Common myeloid progenitor, CD34-positive (primary cell): ENCODE measurements around the gene REG3A.

ENCODE experiments used
- CTCF ChIA-PET: fragments of 350-600 bp; sonication (Branson Sonifier 250); formaldehyde crosslinking; loops from one replicate; lab custom pipeline; 2021; ENCODE audit warnings: antibody characterized with exemption; lab: Charles Lee
- POLR2A ChIA-PET: fragments of 350-600 bp; sonication (Branson Sonifier 250); formaldehyde crosslinking; loops from one replicate; lab custom pipeline; 2021; ENCODE audit warnings: antibody characterized with exemption; lab: Charles Lee
- DNase-seq, 3 donors: peaks; one replicate each; pipeline versions ENCODE4 v3.0.0 to v3.0.0-alpha.2; 2013
- H3K27ac ChIP-seq, 2 experiments: 1 replicate in 1 of 2; 2 replicates in 1 of 2; pipeline ENCODE4 v1.7.0; 2013; ENCODE audit warnings: inconsistent platforms in 2 of 2, low read length in 2 of 2, mild to moderate bottlenecking in 2 of 2, low read depth in 1 of 2, moderate library complexity in 1 of 2; ENCODE audit not compliant: severe bottlenecking in 2 of 2, insufficient read depth in 1 of 2, poor library complexity in 1 of 2
- H3K27me3 ChIP-seq, 5 experiments: replicated peaks in 2 of 5; 1 replicate in 3 of 5; 2 replicates in 2 of 5; pipeline versions ENCODE4 v1.6.1 to v1.7.0; 2013; ENCODE audit warnings: low read length in 4 of 5, mild to moderate bottlenecking in 2 of 5, moderate library complexity in 2 of 5, inconsistent platforms in 1 of 5; ENCODE audit not compliant: insufficient read depth in 5 of 5, control insufficient read depth in 4 of 5
- H3K36me3 ChIP-seq, 4 experiments: 1 replicate in 2 of 4; 2 replicates in 2 of 4; pipeline versions ENCODE4 v1.6.1 to v1.7.0; 2013; ENCODE audit warnings: low read length in 3 of 4, control low read depth in 1 of 4, mild to moderate bottlenecking in 1 of 4; ENCODE audit not compliant: control insufficient read depth in 4 of 4, insufficient read depth in 4 of 4
- H3K4me1 ChIP-seq, 4 experiments: 1 replicate in 3 of 4; 2 replicates in 1 of 4; pipeline versions ENCODE4 v1.6.1 to v1.7.1; 2013; ENCODE audit warnings: low read length in 3 of 4, mild to moderate bottlenecking in 3 of 4, control low read depth in 1 of 4, inconsistent platforms in 1 of 4, moderate library complexity in 1 of 4; ENCODE audit not compliant: control insufficient read depth in 4 of 4, insufficient read depth in 4 of 4; ENCODE audit errors: control extremely low read depth in 1 of 4
- H3K4me3 ChIP-seq, 7 experiments: 1 replicate in 4 of 7; 2 replicates in 3 of 7; pipeline versions ENCODE4 v1.5.1 to v1.7.0; 2013; ENCODE audit warnings: mild to moderate bottlenecking in 7 of 7, low read length in 6 of 7, moderate library complexity in 6 of 7, inconsistent platforms in 2 of 7, low read depth in 2 of 7, control low read depth in 1 of 7; ENCODE audit not compliant: insufficient read depth in 4 of 7, control insufficient read depth in 1 of 7; ENCODE audit errors: extremely low read depth in 1 of 7
- H3K9me3 ChIP-seq, 5 experiments: 1 replicate in 4 of 5; 2 replicates in 1 of 5; pipeline versions ENCODE4 v1.6.1 to v1.7.1; 2013; ENCODE audit warnings: low read length in 4 of 5, mild to moderate bottlenecking in 2 of 5, inconsistent platforms in 1 of 5, low read depth in 1 of 5, moderate library complexity in 1 of 5; ENCODE audit not compliant: control insufficient read depth in 4 of 5, insufficient read depth in 2 of 5; ENCODE audit errors: control extremely low read depth in 1 of 5
- WGBS: methylation state at CpG from one replicate; pipeline ENCODE4 v1.1.5; 2013; ENCODE audit not compliant: insufficient coverage; 5-methylcytosine and 5-hydroxymethylcytosine counted together

Gene REG3A

DNA sequence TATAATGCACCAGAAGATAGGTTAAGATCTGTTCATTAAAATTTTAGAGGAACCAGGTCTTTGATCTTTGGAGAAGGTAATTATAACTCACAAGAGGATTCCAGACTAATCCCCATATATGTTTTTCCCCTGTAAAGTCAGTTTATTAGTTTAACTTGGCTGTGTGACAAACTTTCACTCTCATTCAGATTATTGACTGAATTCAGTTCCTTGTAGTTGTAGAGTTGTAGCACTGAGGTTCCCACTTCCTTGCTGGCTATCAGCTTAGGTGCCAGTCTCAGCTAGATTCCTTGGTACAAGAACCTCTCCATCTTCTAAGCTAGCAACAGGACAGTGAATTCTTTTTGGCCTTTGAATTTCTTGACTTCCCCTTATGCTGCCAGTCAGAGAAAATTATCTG is 20.1 kb downstream of the REG3A start:
- Histone ChIP-seq H3K27me3 (no peaks in the 10 kb centered on the region), H3K9me3 (no peaks in the 10 kb centered on the region), H3K4me3 (no peak overlapping the region), H3K36me3 (no peaks in the 10 kb centered on the region), H3K4me1 (no peaks in the 10 kb centered on the region), H3K27ac (no peak overlapping the region)
- ChIA-PET POLR2A (no interaction called here), CTCF (no interaction called here)
- DNase-seq, result no peak

DNA sequence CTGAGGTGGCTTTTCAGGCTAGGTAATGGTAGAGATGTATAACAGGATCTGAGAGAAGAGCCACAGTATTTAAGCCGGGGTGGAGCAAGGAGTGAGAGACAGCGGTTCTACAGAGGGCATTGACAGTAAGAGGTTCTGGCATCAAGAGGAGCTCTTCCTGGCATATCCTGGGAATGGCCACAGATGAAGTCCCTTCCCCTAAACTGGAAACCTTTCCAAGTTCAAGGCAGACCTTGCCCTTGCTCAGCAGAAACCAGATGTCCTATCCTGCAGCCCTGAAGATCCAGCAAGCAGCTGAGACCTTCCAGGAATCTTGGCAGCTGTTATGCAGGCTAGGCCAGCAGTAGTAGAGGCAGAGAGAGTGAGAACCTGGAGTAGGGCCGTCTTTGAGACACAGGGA is 21.2 kb downstream of the REG3A start:
- POLR2A ChIA-PET, result no interaction called here
- WGBS, result 95% methylated on average over 3 of the region's 3 CpGs

DNA sequence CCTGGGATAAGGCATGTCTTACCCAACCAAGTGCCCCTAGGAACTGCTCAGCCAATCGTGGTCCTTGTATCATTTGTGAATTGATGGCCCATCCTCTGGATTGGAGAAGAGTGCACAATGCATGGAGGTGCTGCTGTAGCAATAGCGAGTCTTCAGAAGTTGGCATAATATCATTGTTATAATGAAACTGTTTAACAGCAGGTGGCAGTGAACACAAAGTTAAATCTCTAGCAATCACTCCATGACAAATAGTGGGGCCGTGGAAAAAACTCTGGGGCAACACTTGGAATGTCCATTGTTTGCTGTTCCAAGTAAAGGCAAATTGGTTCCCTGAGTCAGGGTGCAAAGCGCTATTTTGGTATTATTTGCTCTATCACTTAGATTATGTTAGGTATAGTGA is 27.9 kb downstream of the REG3A start:
- no peaks in the 10 kb centered on the region for H3K36me3 ChIP-seq
- no peaks in the 10 kb centered on the region for H3K27me3 ChIP-seq
- POLR2A ChIA-PET, result no interaction called here
- H3K9me3 ChIP-seq, result no peaks in the 10 kb centered on the region
- H3K27ac ChIP-seq, result no peak overlapping the region
- CTCF ChIA-PET, result no interaction called here
- DNase-seq, result no peak
- WGBS, result 100% methylated on average over 4 of the region's 4 CpGs
- no peak overlapping the region for H3K4me3 ChIP-seq
- peaks cover 0 to 12% (median 5%) of the 10 kb centered on the region in 4 experiments for H3K4me1 ChIP-seq

More for the DNA sequence above, 21.2 kb downstream of the REG3A start:
- CTCF ChIA-PET, result no interaction called here
- no peaks in the 10 kb centered on the region for H3K4me1 ChIP-seq
- no peaks in the 10 kb centered on the region for H3K27me3 ChIP-seq
- H3K27ac ChIP-seq, result no peak overlapping the region
- H3K9me3 ChIP-seq, result no peaks in the 10 kb centered on the region
- H3K36me3 ChIP-seq, result no peaks in the 10 kb centered on the region
- H3K4me3 ChIP-seq, result no peak overlapping the region
- DNase-seq, result no peak

DNA sequence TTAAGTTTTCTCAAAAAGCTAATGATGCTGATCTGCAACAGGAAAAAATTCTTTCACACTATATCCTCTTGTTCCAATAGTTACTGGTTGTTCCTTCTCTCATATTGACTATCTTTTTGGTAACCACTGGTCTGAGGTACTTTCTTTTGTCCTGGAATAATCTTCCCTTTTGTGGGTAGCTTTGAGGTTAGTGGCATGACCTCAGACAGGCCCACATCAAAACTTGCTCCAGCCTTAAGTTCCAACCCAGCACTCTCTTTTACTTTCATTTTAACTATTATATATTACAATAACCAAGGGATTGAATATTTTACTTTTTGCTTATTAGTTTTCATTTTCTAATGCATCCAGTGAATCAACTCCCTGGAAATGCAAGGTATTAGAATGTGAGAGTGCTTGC is 29.7 kb downstream of the REG3A start:
- POLR2A ChIA-PET, result no interaction called here
- Histone ChIP-seq H3K4me3 (no peak overlapping the region), H3K9me3 (no peaks in the 10 kb centered on the region), H3K36me3 (no peaks in the 10 kb centered on the region), H3K4me1 (peaks cover 0 to 12% (median 5%) of the 10 kb centered on the region in 4 experiments), H3K27me3 (no peaks in the 10 kb centered on the region), H3K27ac (no peak overlapping the region)
- peak; percentile 17 to 62 (median 58) for DNase-seq
- CTCF ChIA-PET, result interaction anchor here (1.5 kb wide), 1 partner anchor 11 kb away, joined by 3 read pairs; no protein-coding TSS in a partner anchor

DNA sequence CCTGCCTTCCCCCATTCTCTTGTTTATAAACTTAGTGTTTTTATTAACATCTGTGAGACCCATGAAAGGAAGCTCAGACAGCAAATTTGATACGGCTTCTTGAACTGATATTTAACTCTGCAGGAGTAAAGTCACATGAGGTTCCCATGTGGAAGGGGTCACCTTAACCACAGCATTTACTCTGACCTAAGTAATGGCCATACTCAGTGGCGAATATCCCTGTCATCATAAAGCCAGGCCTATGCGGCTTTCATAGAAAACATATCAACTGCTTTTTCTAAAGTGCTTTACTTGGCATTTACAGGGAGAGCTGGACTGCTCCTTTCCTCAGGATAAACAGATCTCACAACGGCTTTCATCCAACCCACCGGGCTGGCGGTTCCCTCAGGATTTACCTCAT is 30.3 kb downstream of the REG3A start:
- 98% methylated on average over 5 of the region's 6 CpGs for WGBS
- Histone ChIP-seq H3K4me3 (no peak overlapping the region), H3K27me3 (no peaks in the 10 kb centered on the region), H3K4me1 (peaks cover 0 to 12% (median 5%) of the 10 kb centered on the region in 4 experiments), H3K9me3 (no peaks in the 10 kb centered on the region), H3K27ac (no peak overlapping the region), H3K36me3 (no peaks in the 10 kb centered on the region)
- POLR2A ChIA-PET, result no interaction called here
- CTCF ChIA-PET, result no interaction called here
- DNase-seq, result no peak

DNA sequence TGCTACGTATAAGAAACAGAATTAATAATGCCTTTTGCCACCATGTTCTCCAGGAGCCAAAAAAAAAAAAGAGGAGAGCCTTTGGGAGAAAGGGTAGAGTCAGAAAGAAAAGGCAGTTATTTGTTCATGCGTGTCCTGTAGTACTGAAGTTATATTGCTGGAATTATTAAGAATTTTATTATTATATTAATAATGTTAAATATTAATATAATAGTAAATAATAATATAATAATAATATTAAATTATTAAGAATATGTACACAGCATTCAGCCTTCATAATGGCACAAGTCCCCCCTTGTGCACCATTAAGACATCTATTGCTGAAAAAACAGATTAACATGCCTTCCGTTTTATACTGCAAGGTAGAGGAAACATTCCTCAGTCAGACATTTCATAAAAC is 31.1 kb downstream of the REG3A start:
- WGBS, result no CpG with 5 or more reads among the region's 3 CpGs
- H3K4me1 ChIP-seq, result peaks cover 0 to 12% (median 5%) of the 10 kb centered on the region in 4 experiments
- DNase-seq, result no peak
- no peak overlapping the region for H3K27ac ChIP-seq
- POLR2A ChIA-PET, result no interaction called here
- CTCF ChIA-PET, result no interaction called here
- no peaks in the 10 kb centered on the region for H3K9me3 ChIP-seq
- no peak overlapping the region for H3K4me3 ChIP-seq
- H3K27me3 ChIP-seq, result no peaks in the 10 kb centered on the region
- H3K36me3 ChIP-seq, result no peaks in the 10 kb centered on the region

DNA sequence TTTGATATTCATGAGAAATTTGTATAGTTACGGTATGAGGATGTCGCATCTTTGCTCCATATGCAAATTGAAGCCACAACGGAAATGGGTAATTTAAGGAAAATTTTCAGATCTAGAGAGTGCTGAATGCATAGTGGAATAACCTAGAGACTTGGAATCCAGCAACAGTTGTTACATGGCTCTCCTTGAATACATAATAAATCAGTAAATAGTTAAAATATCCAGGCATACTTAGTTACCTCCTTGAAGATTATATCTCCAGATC is 33.9 kb downstream of the REG3A start:
- no peaks in the 10 kb centered on the region for H3K27me3 ChIP-seq
- no CpG with 5 or more reads among the region's 3 CpGs for WGBS
- DNase-seq, result no peak
- H3K4me1 ChIP-seq, result peaks cover 0 to 12% (median 5%) of the 10 kb centered on the region in 4 experiments
- H3K9me3 ChIP-seq, result no peaks in the 10 kb centered on the region
- no peak overlapping the region for H3K27ac ChIP-seq
- H3K4me3 ChIP-seq, result no peak overlapping the region
- ChIA-PET POLR2A (no interaction called here), CTCF (no interaction called here)
- H3K36me3 ChIP-seq, result no peaks in the 10 kb centered on the region
